Tibial artery (tissue), 4 donors: ENCODE measurements around the gene TYSND1.

Source experiments
- DNase-seq, 2 donors: peaks; one replicate each; pipeline ENCODE4 v3.0.0-alpha.2; 2019
- H3K27ac ChIP-seq, 2 donors: fragments of 200-600 bp; sonication (generic) in 1 of 2; 1 replicate in 1 of 2; 2 replicates in 1 of 2; pipeline ENCODE4 v1.5.1; 2018 to 2019; ENCODE audit warnings: mild to moderate bottlenecking in 1 of 2
- H3K27me3 ChIP-seq, 2 donors: fragments of 200-600 bp; sonication (generic) in 1 of 2; one replicate each; pipeline versions ENCODE4 v1.5.1 to v1.6.0; 2016 to 2019
- H3K36me3 ChIP-seq, 3 donors: fragments of 200-600 bp; sonication (generic) in 2 of 3; one replicate each; pipeline ENCODE4 v1.5.1; 2016 to 2019; ENCODE audit warnings: mild to moderate bottlenecking in 2 of 3
- H3K4me1 ChIP-seq, 4 donors: fragments of 200-600 bp; sonication (generic) in 2 of 4; 1 replicate in 3 of 4; 2 replicates in 1 of 4; pipeline ENCODE4 v1.5.1; 2016 to 2019
- H3K4me3 ChIP-seq, 2 donors: fragments of 200-600 bp; sonication (generic) in 1 of 2; 1 replicate in 1 of 2; 2 replicates in 1 of 2; pipeline ENCODE4 v1.5.1; 2018 to 2019; ENCODE audit warnings: mild to moderate bottlenecking in 2 of 2
- H3K9me3 ChIP-seq, 3 donors: fragments of 200-600 bp; sonication (generic) in 1 of 3; one replicate each; pipeline ENCODE4 v1.5.1; 2016 to 2019
- CTCF ChIP-seq, 2 experiments: fragments of 200-600 bp in 1 of 2; fragments of 450-650 bp in 1 of 2; IDR thresholded peaks; one replicate each; pipeline ENCODE4 v1.5.1; 2017 to 2019; ENCODE audit warnings: antibody characterized with exemption in 2 of 2, mild to moderate bottlenecking in 1 of 2, moderate library complexity in 1 of 2
- intact Hi-C: fragments of 100-400 bp; cut with DNase I; formaldehyde crosslinking; loops from one replicate; pipeline ENCODE4 v1.15.0; 2023; ENCODE audit warnings: low total_unique reads

The TYSND1 gene

GRCh38 chr10:70169011-70169410 lies 22.5 kb upstream of the TYSND1 start:
- peak overlapping the region; percentile 70 to 87 for H3K4me3 ChIP-seq
- no peak for TF ChIP-seq CTCF (IDR thresholded peaks at IDR 0.05)
- H3K27me3 ChIP-seq: no peaks in the 10 kb centered on the region
- H3K36me3 ChIP-seq: no peaks in the 10 kb centered on the region
- no peak for DNase-seq
- intact Hi-C loops: no loop called here
- H3K9me3 ChIP-seq: no peaks in the 10 kb centered on the region
- peak overlapping the region; percentile 91 to 94 for H3K27ac ChIP-seq
- H3K4me1 ChIP-seq: peaks cover 0 to 55% (median 28%) of the 10 kb centered on the region in 4 donors

GRCh38 chr10:70167246-70167645 lies 20.7 kb upstream of the TYSND1 start:
- no peak for DNase-seq
- intact Hi-C loops: no loop called here
- TF ChIP-seq CTCF (IDR thresholded peaks at IDR 0.05): no peak
- peaks cover 3 to 72% (median 36%) of the 10 kb centered on the region in 4 donors for H3K4me1 ChIP-seq
- no peak overlapping the region for H3K27ac ChIP-seq
- H3K9me3 ChIP-seq: no peaks in the 10 kb centered on the region
- no peaks in the 10 kb centered on the region for H3K36me3 ChIP-seq
- no peak overlapping the region for H3K4me3 ChIP-seq
- H3K27me3 ChIP-seq: no peaks in the 10 kb centered on the region

GRCh38 chr10:70166394-70166793 lies 19.9 kb upstream of the TYSND1 start:
- Histone ChIP-seq H3K9me3 (no peaks in the 10 kb centered on the region), H3K36me3 (peaks cover 0 to under 1% (median 0%) of the 10 kb centered on the region in 3 donors), H3K27me3 (no peaks in the 10 kb centered on the region), H3K27ac (no peak overlapping the region), H3K4me1 (peaks cover 3 to 77% (median 42%) of the 10 kb centered on the region in 4 donors), H3K4me3 (no peak overlapping the region)
- no peak for DNase-seq
- intact Hi-C loops: no loop called here
- no peak for TF ChIP-seq CTCF (IDR thresholded peaks at IDR 0.05)

- Histone ChIP-seq H3K9me3 (no peaks in the 10 kb centered on the region), H3K36me3 (peaks cover 11 to 21% (median 16%) of the 10 kb centered on the region in 3 donors), H3K27ac (no peak overlapping the region), H3K4me3 (no peak overlapping the region), H3K4me1 (peaks cover 3 to 79% (median 38%) of the 10 kb centered on the region in 4 donors), H3K27me3 (no peaks in the 10 kb centered on the region)
- intact Hi-C loops: no loop called here
- no peak for DNase-seq
- TF ChIP-seq CTCF (IDR thresholded peaks at IDR 0.05): no peak
Observed at GRCh38 chr10:70164163-70164562, 17.7 kb upstream of the TYSND1 start.

GRCh38 chr10:70163448-70163847 lies 16.9 kb upstream of the TYSND1 start:
- Histone ChIP-seq H3K36me3 (peaks cover 11 to 21% (median 16%) of the 10 kb centered on the region in 3 donors), H3K9me3 (no peaks in the 10 kb centered on the region), H3K4me3 (no peak overlapping the region), H3K4me1 (peaks cover 3 to 72% (median 32%) of the 10 kb centered on the region in 4 donors), H3K27me3 (no peaks in the 10 kb centered on the region), H3K27ac (no peak overlapping the region)
- intact Hi-C loops: no loop called here
- DNase-seq: no peak
- TF ChIP-seq CTCF (IDR thresholded peaks at IDR 0.05): no peak

GRCh38 chr10:70162892-70163201 lies 16.3 kb upstream of the TYSND1 start:
- no peak for TF ChIP-seq CTCF (IDR thresholded peaks at IDR 0.05)
- intact Hi-C loops: no loop called here
- no peaks in the 10 kb centered on the region for H3K27me3 ChIP-seq
- no peak for DNase-seq
- no peaks in the 10 kb centered on the region for H3K9me3 ChIP-seq
- no peak overlapping the region for H3K27ac ChIP-seq
- peaks cover 3 to 66% (median 29%) of the 10 kb centered on the region in 4 donors for H3K4me1 ChIP-seq
- no peak overlapping the region for H3K4me3 ChIP-seq
- peaks cover 11 to 27% (median 22%) of the 10 kb centered on the region in 3 donors for H3K36me3 ChIP-seq
